ENCODE results near the gene CD55. TPM values are rescaled to one million over a fixed set of nuclear protein-coding genes. Genes with fewer than 3 reads are reported as not detected.

The CD55 gene
- total and polyA plus RNA-seq, 2 experiments from 2014 or later, result 16.7 to 18.5 TPM

DNA sequence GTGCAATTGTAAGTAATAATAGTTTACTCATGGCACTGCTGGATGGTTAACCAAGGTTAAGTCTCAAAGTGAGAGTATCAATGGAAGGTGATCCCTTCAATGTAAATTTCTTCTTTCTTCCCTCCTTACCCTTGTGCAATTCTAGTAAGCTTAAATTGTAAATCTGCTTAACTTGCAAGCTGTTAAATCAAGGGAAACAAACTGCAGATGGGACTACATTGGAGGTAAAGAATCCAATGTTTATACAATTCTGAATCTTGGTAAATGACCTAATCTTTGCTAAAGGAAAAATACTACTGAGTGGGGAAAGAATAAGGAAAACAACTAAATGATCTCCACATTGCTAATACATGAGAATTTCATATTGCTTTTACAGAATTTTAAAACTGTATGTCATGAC is 6.7 kb upstream of the CD55 start (continued):
- no peak for TF ChIP-seq STAT1 (IDR thresholded peaks at IDR 0.05; ENCODE audit: unreplicated experiment)
- no peak for TF ChIP-seq JUNB (IDR thresholded peaks at IDR 0.05; ENCODE audit: unreplicated experiment)

DNA sequence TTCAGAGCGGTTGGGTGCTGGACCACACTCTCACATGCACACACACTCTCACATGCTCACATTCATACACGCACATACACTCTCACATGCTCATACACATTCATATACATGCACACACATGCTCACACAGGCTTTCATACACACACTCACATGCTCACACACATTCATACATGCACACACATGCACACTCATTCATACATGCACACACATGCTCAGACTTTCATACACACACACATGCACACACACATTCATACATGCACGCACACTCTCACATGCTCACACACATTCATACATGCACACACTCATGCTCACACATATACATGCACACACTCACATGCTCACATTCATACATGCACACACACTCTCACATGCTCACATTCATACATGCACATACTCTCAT is 6.0 kb upstream of the CD55 start:
- H3K4me1 ChIP-seq (ENCODE audit: insufficient read depth), result peaks cover 11% of the 10 kb centered on the region
- H2AFZ ChIP-seq, result no peak overlapping the region
- no peak overlapping the region for H3K4me3 ChIP-seq
- Mint-ChIP-seq H3K4me3 (no peak overlapping the region), H3K9me3 (no peaks in the 10 kb centered on the region; the same call in 2 of the 3 replicates), H3K27me3 (ENCODE audit: insufficient read depth, low read depth, poor library complexity) (peaks cover 2% of the 10 kb centered on the region), H3K27ac (no peak overlapping the region; the same call in 1 of the 2 replicates), H3K36me3 (ENCODE audit: low read depth) (no peaks in the 10 kb centered on the region), H3K4me1 (peaks cover 36% of the 10 kb centered on the region)
- no peak overlapping the region for H3K4me2 ChIP-seq
- H3F3A ChIP-seq (replicated peaks; ENCODE audit: low read depth), result no peaks in the 10 kb centered on the region
- no peaks in the 10 kb centered on the region for H3K27me3 ChIP-seq (ENCODE audit: insufficient read depth)
- no peak overlapping the region for H3K27ac ChIP-seq (ENCODE audit: low read depth)
- no peaks in the 10 kb centered on the region for H3K79me2 ChIP-seq (replicated peaks; ENCODE audit: insufficient read depth)
- H3K36me3 ChIP-seq (ENCODE audit: insufficient read depth), result no peaks in the 10 kb centered on the region
- TF ChIP-seq CREB1 (CRISPR knock-in tag; IDR thresholded peaks at IDR 0.05; ENCODE audit: low read depth) (no peak), ZNF114 (CRISPR knock-in tag; IDR thresholded peaks at IDR 0.05) (no peak), EZH2phosphoT487 (IDR thresholded peaks at IDR 0.05; ENCODE audit: unreplicated experiment) (no peak), JUNB (IDR thresholded peaks at IDR 0.05; ENCODE audit: unreplicated experiment) (no peak), STAT1 (IDR thresholded peaks at IDR 0.05; ENCODE audit: unreplicated experiment) (no peak), ZNF331 (CRISPR knock-in tag; IDR thresholded peaks at IDR 0.05; ENCODE audit: low read depth) (no peak), NANOG (IDR thresholded peaks at IDR 0.05; ENCODE audit: borderline replicate concordance) (no peak), EZH2 (IDR thresholded peaks at IDR 0.05; ENCODE audit: low read depth, unreplicated experiment) (no peak), POLR2AphosphoS5 (IDR thresholded peaks at IDR 0.05; ENCODE audit: low read depth) (no peak)
- TF ChIP-seq, protein P1, sequence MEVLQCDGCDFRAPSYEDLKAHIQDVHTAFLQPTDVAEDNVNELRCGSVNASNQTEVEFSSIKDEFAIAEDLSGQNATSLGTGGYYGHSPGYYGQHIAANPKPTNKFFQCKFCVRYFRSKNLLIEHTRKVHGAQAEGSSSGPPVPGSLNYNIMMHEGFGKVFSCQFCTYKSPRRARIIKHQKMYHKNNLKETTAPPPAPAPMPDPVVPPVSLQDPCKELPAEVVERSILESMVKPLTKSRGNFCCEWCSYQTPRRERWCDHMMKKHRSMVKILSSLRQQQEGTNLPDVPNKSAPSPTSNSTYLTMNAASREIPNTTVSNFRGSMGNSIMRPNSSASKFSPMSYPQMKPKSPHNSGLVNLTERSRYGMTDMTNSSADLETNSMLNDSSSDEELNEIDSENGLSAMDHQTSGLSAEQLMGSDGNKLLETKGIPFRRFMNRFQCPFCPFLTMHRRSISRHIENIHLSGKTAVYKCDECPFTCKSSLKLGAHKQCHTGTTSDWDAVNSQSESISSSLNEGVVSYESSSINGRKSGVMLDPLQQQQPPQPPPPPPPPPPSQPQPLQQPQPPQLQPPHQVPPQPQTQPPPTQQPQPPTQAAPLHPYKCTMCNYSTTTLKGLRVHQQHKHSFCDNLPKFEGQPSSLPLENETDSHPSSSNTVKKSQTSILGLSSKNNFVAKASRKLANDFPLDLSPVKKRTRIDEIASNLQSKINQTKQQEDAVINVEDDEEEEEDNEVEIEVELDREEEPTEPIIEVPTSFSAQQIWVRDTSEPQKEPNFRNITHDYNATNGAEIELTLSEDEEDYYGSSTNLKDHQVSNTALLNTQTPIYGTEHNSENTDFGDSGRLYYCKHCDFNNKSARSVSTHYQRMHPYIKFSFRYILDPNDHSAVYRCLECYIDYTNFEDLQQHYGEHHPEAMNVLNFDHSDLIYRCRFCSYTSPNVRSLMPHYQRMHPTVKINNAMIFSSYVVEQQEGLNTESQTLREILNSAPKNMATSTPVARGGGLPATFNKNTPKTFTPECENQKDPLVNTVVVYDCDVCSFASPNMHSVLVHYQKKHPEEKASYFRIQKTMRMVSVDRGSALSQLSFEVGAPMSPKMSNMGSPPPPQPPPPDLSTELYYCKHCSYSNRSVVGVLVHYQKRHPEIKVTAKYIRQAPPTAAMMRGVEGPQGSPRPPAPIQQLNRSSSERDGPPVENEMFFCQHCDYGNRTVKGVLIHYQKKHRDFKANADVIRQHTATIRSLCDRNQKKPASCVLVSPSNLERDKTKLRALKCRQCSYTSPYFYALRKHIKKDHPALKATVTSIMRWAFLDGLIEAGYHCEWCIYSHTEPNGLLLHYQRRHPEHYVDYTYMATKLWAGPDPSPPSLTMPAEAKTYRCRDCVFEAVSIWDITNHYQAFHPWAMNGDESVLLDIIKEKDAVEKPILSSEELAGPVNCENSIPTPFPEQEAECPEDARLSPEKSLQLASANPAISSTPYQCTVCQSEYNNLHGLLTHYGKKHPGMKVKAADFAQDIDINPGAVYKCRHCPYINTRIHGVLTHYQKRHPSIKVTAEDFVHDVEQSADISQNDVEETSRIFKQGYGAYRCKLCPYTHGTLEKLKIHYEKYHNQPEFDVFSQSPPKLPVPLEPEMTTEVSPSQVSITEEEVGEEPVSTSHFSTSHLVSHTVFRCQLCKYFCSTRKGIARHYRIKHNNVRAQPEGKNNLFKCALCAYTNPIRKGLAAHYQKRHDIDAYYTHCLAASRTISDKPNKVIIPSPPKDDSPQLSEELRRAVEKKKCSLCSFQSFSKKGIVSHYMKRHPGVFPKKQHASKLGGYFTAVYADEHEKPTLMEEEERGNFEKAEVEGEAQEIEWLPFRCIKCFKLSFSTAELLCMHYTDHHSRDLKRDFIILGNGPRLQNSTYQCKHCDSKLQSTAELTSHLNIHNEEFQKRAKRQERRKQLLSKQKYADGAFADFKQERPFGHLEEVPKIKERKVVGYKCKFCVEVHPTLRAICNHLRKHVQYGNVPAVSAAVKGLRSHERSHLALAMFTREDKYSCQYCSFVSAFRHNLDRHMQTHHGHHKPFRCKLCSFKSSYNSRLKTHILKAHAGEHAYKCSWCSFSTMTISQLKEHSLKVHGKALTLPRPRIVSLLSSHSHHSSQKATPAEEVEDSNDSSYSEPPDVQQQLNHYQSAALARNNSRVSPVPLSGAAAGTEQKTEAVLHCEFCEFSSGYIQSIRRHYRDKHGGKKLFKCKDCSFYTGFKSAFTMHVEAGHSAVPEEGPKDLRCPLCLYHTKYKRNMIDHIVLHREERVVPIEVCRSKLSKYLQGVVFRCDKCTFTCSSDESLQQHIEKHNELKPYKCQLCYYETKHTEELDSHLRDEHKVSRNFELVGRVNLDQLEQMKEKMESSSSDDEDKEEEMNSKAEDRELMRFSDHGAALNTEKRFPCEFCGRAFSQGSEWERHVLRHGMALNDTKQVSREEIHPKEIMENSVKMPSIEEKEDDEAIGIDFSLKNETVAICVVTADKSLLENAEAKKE (CRISPR knock-in tag; IDR thresholded peaks at IDR 0.05), result no peak
- TF ChIP-seq, protein P2, sequence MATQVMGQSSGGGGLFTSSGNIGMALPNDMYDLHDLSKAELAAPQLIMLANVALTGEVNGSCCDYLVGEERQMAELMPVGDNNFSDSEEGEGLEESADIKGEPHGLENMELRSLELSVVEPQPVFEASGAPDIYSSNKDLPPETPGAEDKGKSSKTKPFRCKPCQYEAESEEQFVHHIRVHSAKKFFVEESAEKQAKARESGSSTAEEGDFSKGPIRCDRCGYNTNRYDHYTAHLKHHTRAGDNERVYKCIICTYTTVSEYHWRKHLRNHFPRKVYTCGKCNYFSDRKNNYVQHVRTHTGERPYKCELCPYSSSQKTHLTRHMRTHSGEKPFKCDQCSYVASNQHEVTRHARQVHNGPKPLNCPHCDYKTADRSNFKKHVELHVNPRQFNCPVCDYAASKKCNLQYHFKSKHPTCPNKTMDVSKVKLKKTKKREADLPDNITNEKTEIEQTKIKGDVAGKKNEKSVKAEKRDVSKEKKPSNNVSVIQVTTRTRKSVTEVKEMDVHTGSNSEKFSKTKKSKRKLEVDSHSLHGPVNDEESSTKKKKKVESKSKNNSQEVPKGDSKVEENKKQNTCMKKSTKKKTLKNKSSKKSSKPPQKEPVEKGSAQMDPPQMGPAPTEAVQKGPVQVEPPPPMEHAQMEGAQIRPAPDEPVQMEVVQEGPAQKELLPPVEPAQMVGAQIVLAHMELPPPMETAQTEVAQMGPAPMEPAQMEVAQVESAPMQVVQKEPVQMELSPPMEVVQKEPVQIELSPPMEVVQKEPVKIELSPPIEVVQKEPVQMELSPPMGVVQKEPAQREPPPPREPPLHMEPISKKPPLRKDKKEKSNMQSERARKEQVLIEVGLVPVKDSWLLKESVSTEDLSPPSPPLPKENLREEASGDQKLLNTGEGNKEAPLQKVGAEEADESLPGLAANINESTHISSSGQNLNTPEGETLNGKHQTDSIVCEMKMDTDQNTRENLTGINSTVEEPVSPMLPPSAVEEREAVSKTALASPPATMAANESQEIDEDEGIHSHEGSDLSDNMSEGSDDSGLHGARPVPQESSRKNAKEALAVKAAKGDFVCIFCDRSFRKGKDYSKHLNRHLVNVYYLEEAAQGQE (IDR thresholded peaks at IDR 0.05; ENCODE audit: unreplicated experiment), result no peak
- TF ChIP-seq, protein P3, sequence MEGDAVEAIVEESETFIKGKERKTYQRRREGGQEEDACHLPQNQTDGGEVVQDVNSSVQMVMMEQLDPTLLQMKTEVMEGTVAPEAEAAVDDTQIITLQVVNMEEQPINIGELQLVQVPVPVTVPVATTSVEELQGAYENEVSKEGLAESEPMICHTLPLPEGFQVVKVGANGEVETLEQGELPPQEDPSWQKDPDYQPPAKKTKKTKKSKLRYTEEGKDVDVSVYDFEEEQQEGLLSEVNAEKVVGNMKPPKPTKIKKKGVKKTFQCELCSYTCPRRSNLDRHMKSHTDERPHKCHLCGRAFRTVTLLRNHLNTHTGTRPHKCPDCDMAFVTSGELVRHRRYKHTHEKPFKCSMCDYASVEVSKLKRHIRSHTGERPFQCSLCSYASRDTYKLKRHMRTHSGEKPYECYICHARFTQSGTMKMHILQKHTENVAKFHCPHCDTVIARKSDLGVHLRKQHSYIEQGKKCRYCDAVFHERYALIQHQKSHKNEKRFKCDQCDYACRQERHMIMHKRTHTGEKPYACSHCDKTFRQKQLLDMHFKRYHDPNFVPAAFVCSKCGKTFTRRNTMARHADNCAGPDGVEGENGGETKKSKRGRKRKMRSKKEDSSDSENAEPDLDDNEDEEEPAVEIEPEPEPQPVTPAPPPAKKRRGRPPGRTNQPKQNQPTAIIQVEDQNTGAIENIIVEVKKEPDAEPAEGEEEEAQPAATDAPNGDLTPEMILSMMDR (conservative IDR thresholded peaks at IDR 0.05; ENCODE audit: low read depth in 2 of 2), result no peak
- TF ChIP-seq, protein P4, sequence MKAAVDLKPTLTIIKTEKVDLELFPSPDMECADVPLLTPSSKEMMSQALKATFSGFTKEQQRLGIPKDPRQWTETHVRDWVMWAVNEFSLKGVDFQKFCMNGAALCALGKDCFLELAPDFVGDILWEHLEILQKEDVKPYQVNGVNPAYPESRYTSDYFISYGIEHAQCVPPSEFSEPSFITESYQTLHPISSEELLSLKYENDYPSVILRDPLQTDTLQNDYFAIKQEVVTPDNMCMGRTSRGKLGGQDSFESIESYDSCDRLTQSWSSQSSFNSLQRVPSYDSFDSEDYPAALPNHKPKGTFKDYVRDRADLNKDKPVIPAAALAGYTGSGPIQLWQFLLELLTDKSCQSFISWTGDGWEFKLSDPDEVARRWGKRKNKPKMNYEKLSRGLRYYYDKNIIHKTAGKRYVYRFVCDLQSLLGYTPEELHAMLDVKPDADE (IDR thresholded peaks at IDR 0.05), result no peak
- no peaks in the 10 kb centered on the region for H3K9me2 ChIP-seq (ENCODE audit: insufficient read depth)
- no peak for DNase-seq (ENCODE audit: low spot score)
- no peaks in the 10 kb centered on the region for H4K20me1 ChIP-seq (replicated peaks; ENCODE audit: insufficient read depth)
- ATAC-seq, result no peak

Data from GM23338 (cell line).